Psoas muscle (tissue), 8 donors: Measurements from ENCODE around the gene ZNF560. TPM values are rescaled to one million over a fixed set of nuclear protein-coding genes. Genes with fewer than 3 reads are reported as not detected.
A peak's percentile ranks its signal among the peaks of the same experiment; 100 is the strongest.

Experiments used
- ATAC-seq, 4 donors: fragments of 200-7000 bp; cut with Tn5 transposase; one replicate each; pipeline ENCODE4 v1.9.1; 2020; ENCODE audit warnings: moderate library complexity in 3 of 4, mild to moderate bottlenecking in 2 of 4
- DNase-seq, 2 donors: peaks; one replicate each; pipeline ENCODE4 v3.0.0-alpha.2; 2020
- H3K27ac ChIP-seq: fragments of 200-600 bp; one replicate; pipeline ENCODE4 v1.8.0; 2022
- H3K27me3 ChIP-seq, 3 donors: fragments of 200-600 bp in 1 of 3; one replicate each; pipeline versions ENCODE4 v1.6.1 to v1.8.0; 2013 to 2022; ENCODE audit warnings: low read length in 2 of 3, mild to moderate bottlenecking in 2 of 3, moderate library complexity in 1 of 3; ENCODE audit not compliant: insufficient read depth in 3 of 3
- H3K36me3 ChIP-seq, 2 donors: fragments of 200-600 bp in 1 of 2; one replicate each; pipeline versions ENCODE4 v1.6.1 to v1.8.0; 2013 to 2022; ENCODE audit warnings: low read depth in 1 of 2, mild to moderate bottlenecking in 1 of 2, moderate library complexity in 1 of 2; ENCODE audit not compliant: insufficient read depth in 1 of 2
- H3K4me1 ChIP-seq: fragments of 200-600 bp; one replicate; pipeline ENCODE4 v1.8.0; 2022
- H3K4me3 ChIP-seq: fragments of 200-600 bp; one replicate; pipeline ENCODE4 v1.8.0; 2022; ENCODE audit warnings: mild to moderate bottlenecking
- H3K9me3 ChIP-seq: fragments of 200-600 bp; one replicate; pipeline ENCODE4 v1.8.0; 2022
- CTCF ChIP-seq: fragments of 200-600 bp; IDR thresholded peaks from one replicate; pipeline ENCODE4 v1.8.0; 2022; ENCODE audit warnings: antibody characterized with exemption
- WGBS, 3 donors: extraction: QIAGEN DNeasy Blood & Tissue Kit; methylation state at CpG; one replicate each; pipeline versions ENCODE4 v1.1.6 to v1.1.7; 2013; 5-methylcytosine and 5-hydroxymethylcytosine counted together
- intact Hi-C, 2 donors: fragments of 100-400 bp; cut with DNase I; formaldehyde crosslinking; loops; one replicate each; pipeline versions ENCODE4 v1.11.0 to v1.14.2; 2022
- polyA plus RNA-seq, 3 donors: library from polyadenylated mRNA; stranded (reverse); fragments of 200-250 nt; gene quantifications; one replicate each; pipeline ENCODE4 v1.2.3, GENCODE V29; 2013
- total RNA-seq, 4 donors: library from RNA; stranded (reverse); fragmentation: NEBNext Ultra II Directional in 2 of 4; extraction: Animal tissue kit (Norgen Biotek cat#: 25700) in 2 of 4; gene quantifications; one replicate each; pipeline versions ENCODE4 v1.2.1 to v1.2.4, GENCODE V29; 2021 to 2023
- donor health status: healthy with polysubstance abuse.
- donor health status: DM: no; HTN: no; CAD: no; lungs with moderate emphysema.
- donor health status: Bipolar disorder and iron deficiency.
- donor health status: healthy.
- donor health status: DM: yes; HTN: yes; CAD: no.
- donor health status: DM: no; HTN: no; CAD: no.
- donor health status: DM: no; HTN: no; CAD: no.
- donor health status: DM: yes; HTN: yes; CAD: no.

ZNF560 gene
- total and polyA plus RNA-seq, 7 donors: 0.01 to 0.48 (median 0.04) TPM; not detected in 4

GRCh38 chr19:9453953-9454352 lies 44.5 kb downstream of the ZNF560 start:
- no peak for TF ChIP-seq CTCF
- ATAC-seq (no peak), DNase-seq (no peak)
- H3K27me3 ChIP-seq: no peaks in the 10 kb centered on the region
- 91 to 94% (median 93%) methylated on average over 4 of the region's 4 CpGs for WGBS, 3 donors
- H3K4me1 ChIP-seq: no peaks in the 10 kb centered on the region
- no peak overlapping the region for H3K27ac ChIP-seq
- peaks cover 50% of the 10 kb centered on the region for H3K9me3 ChIP-seq
- no peaks in the 10 kb centered on the region for H3K36me3 ChIP-seq
- intact Hi-C loops: no loop called here
- H3K4me3 ChIP-seq: no peak overlapping the region

- ATAC-seq (no peak), DNase-seq (no peak)
- Histone ChIP-seq H3K27me3 (no peaks in the 10 kb centered on the region), H3K9me3 (peaks cover 49% of the 10 kb centered on the region), H3K4me1 (no peaks in the 10 kb centered on the region), H3K4me3 (no peak overlapping the region), H3K27ac (no peak overlapping the region), H3K36me3 (no peaks in the 10 kb centered on the region)
- WGBS, 3 donors: 86 to 92% (median 86%) methylated on average over 1 of the region's 1 CpG
- intact Hi-C loops: no loop called here
- TF ChIP-seq CTCF: no peak
Observed at GRCh38 chr19:9445037-9445436, 53.4 kb downstream of the ZNF560 start.

GRCh38 chr19:9436358-9436757 lies 62.1 kb downstream of the ZNF560 start:
- 74 to 78% (median 78%) methylated on average over 4 of the region's 4 CpGs for WGBS, 3 donors
- Histone ChIP-seq H3K36me3 (peaks cover 0 to 27% of the 10 kb centered on the region in 2 donors), H3K4me3 (peak overlapping the region; percentile 82), H3K4me1 (peaks cover 12% of the 10 kb centered on the region), H3K27me3 (no peaks in the 10 kb centered on the region), H3K9me3 (peaks cover 24% of the 10 kb centered on the region), H3K27ac (no peak overlapping the region)
- intact Hi-C loops: loop anchor here in 1 of 2 donors (5.0 kb wide), 1 partner anchor 361 kb away; no protein-coding TSS in a partner anchor
- no peak for DNase-seq
- no peak for TF ChIP-seq CTCF
- ATAC-seq: no peak

- H3K27me3 ChIP-seq: no peaks in the 10 kb centered on the region
- H3K36me3 ChIP-seq: peaks cover 0 to 31% of the 10 kb centered on the region in 2 donors
- peak; percentile 90 to 94 for DNase-seq
- peaks cover 21% of the 10 kb centered on the region for H3K9me3 ChIP-seq
- peak within 1 kb of the TSS; percentile 96 for H3K27ac ChIP-seq
- ATAC-seq: peak; percentile 97 to 100 (median 98)
- peak within 1 kb of the TSS; percentile 82 for H3K4me3 ChIP-seq
- peaks cover 12% of the 10 kb centered on the region for H3K4me1 ChIP-seq
- peak; percentile 76 for TF ChIP-seq CTCF
- intact Hi-C loops: loop anchor here in 1 of 2 donors (5.0 kb wide), 1 partner anchor 362 kb away; no protein-coding TSS in a partner anchor
- WGBS, 3 donors: 11 to 12% (median 12%) methylated on average over 56 of the region's 56 CpGs
Observed at GRCh38 chr19:9435279-9436268, 62.8 kb downstream of the ZNF560 start, which contains the start of gene ZNF266. Gene ZNF266, minus strand, starts transcription at chr19:9435573. Its CDS starts 15,484 bp downstream, at chr19:9420089.
